Heart left ventricle (tissue), 16 donors: Measurements from ENCODE around the gene CRIM1. TPM values are rescaled to one million over a fixed set of nuclear protein-coding genes. Genes with fewer than 3 reads are reported as not detected.
A peak's percentile ranks its signal among the peaks of the same experiment; 100 is the strongest.

ENCODE experiments used
- ATAC-seq, 4 donors: fragments of 200-7000 bp; cut with Tn5 transposase; one replicate each; pipeline ENCODE4 v1.9.1; 2020 to 2022; ENCODE audit warnings: moderate library complexity in 4 of 4, mild to moderate bottlenecking in 3 of 4, moderate number of reproducible peaks in 1 of 4
- DNase-seq, 5 donors: peaks; one replicate each; pipeline ENCODE4 v3.0.0-alpha.2; 2020
- H3K27ac ChIP-seq, 12 donors: fragments of 200-600 bp; sonication (generic) in 4 of 12; one replicate each; pipeline versions ENCODE4 v1.5.0 to v1.8.0; 2016 to 2022; ENCODE audit warnings: mild to moderate bottlenecking in 2 of 12
- H3K27me3 ChIP-seq, 9 donors: fragments of 200-600 bp; sonication (generic) in 2 of 9; one replicate each; pipeline versions ENCODE4 v1.5.1 to v1.8.0; 2016 to 2022; ENCODE audit warnings: mild to moderate bottlenecking in 3 of 9
- H3K36me3 ChIP-seq, 9 donors: fragments of 200-600 bp; sonication (generic) in 2 of 9; one replicate each; pipeline versions ENCODE4 v1.5.0 to v1.8.0; 2018 to 2022; ENCODE audit warnings: mild to moderate bottlenecking in 2 of 9
- H3K4me1 ChIP-seq, 12 donors: fragments of 200-600 bp; sonication (generic) in 4 of 12; one replicate each; pipeline versions ENCODE4 v1.5.0 to v1.8.0; 2016 to 2022; ENCODE audit warnings: mild to moderate bottlenecking in 3 of 12
- H3K4me3 ChIP-seq, 12 donors: fragments of 200-600 bp; sonication (generic) in 4 of 12; one replicate each; pipeline versions ENCODE4 v1.5.0 to v1.8.0; 2017 to 2022; ENCODE audit warnings: mild to moderate bottlenecking in 9 of 12, moderate library complexity in 4 of 12
- H3K9me3 ChIP-seq, 12 donors: fragments of 200-600 bp; sonication (generic) in 4 of 12; one replicate each; pipeline versions ENCODE4 v1.5.0 to v1.8.0; 2016 to 2022; ENCODE audit warnings: mild to moderate bottlenecking in 1 of 12
- CTCF ChIP-seq, 12 donors: fragments of 200-600 bp; sonication (generic) in 4 of 12; IDR thresholded peaks; one replicate each; pipeline versions ENCODE4 v1.5.0 to v1.8.0; 2018 to 2022; ENCODE audit warnings: antibody characterized with exemption in 12 of 12, mild to moderate bottlenecking in 5 of 12
- POLR2A ChIP-seq, 2 donors: fragments of 450-650 bp; IDR thresholded peaks; one replicate each; pipeline ENCODE4 v1.6.1; 2017; ENCODE audit warnings: antibody characterized with exemption in 2 of 2, mild to moderate bottlenecking in 2 of 2, moderate library complexity in 2 of 2
- WGBS, 4 donors: extraction: QIAGEN DNeasy Blood & Tissue Kit in 2 of 4; methylation state at CpG; one replicate each; pipeline versions ENCODE4 v1.1.5 to v1.1.7; 2013 to 2018; 5-methylcytosine and 5-hydroxymethylcytosine counted together
- intact Hi-C, 10 donors: fragments of 100-400 bp; cut with DNase I; formaldehyde crosslinking; loops; one replicate each; pipeline versions ENCODE4 v1.11.1 to v1.14.2; 2022
- polyA plus RNA-seq, 2 donors: library from polyadenylated mRNA; stranded (reverse); fragments of 200-250 nt; gene quantifications; one replicate each; pipeline ENCODE4 v1.2.3, GENCODE V29; 2013
- total RNA-seq, 9 donors: library from RNA; depleted of rRNA in 2 of 9; stranded (reverse); fragments of >200 nt in 2 of 9; fragmentation: NEBNext Ultra II Directional in 3 of 9; extraction: Animal tissue kit (Norgen Biotek cat#: 25700) in 3 of 9; gene quantifications; one replicate each; pipeline versions ENCODE4 v1.1.0 to v1.2.4, GENCODE V29; 2016 to 2023
- donor health status: ischemic (EF 13 %, LVEDD 7.1; RV severe dilation, severe dysfunction).
- donor health status: healthy with polysubstance abuse.
- donor health status: DM: no; HTN: yes; CAD: no.
- donor health status: DM: no; HTN: no; CAD: no.
- donor health status: ischemic (EF 25% LVEDD 6.9; RV normal size, moderate dysfunction).
- donor health status: ischemic (EF 25% LVEDD 5.7; RV mildly dilated, moderate dysfunction).
- donor health status: healthy.
- donor health status: DM: yes; HTN: yes; CAD: no.
- donor health status: ischemic (EF 35%, LVEDD 5.7; RV mildly dilated, moderate dysfunction).
- donor health status: nonischemic (EF 11% LVEDD 7.7; RV severe dilation, severe dysfunction).
- donor health status: DM: yes; HTN: yes; CAD: no.
- donor health status: PGD.
- donor health status: ischemic (EF 29% LVEDD 5.4; RV normal size, mild dysfunction).
- donor health status: nonischemic (EF 23%, LVEDD 6.1; RV moderate dilation, normal function).

The CRIM1 gene
- total and polyA plus RNA-seq, 11 donors, result 14.7 to 120 (median 81.8) TPM

GRCh38 chr2:36596397-36596796, 240.8 kb downstream of the CRIM1 start:
- H3K4me1 ChIP-seq, result peaks cover 0 to 33% (median 20%) of the 10 kb centered on the region in 12 donors
- WGBS, 4 donors, result 95 to 98% (median 97%) methylated on average over 12 of the region's 12 CpGs
- peak overlapping the region in 8 of 12 donors; percentile 97 to 100 (median 100) for H3K4me3 ChIP-seq

DNA sequence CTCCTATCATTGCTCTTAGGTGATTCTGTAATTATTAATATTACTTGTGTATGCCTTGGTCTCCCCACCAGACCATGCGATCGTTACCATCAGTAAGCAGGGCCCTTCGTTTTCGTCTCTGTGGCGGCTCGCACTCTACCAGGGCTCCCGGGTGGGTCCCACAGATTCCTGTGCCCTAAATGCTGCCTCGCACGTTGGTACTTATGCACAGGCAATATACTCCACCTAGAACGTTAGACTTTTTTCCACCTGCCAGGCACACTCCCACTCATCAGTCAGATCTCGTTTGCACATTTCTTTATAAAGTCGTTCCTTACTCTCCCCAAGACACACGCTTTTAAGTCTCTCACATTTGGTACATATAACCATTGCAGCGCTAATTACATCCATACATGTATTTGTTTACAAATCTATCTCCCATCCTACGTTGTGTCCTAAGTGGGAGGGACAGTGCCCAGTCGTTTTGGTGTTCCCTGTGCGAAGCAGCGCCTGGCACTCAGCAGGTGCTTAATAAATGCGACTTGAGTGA, 241.5 kb downstream of the CRIM1 start:
- no peak for DNase-seq
- Histone ChIP-seq H3K27ac (peak overlapping the region in 9 of 12 donors; percentile 97 to 100 (median 98)), H3K4me3 (peak overlapping the region; percentile 76 to 100 (median 99)), H3K27me3 (no peaks in the 10 kb centered on the region), H3K36me3 (no peaks in the 10 kb centered on the region), H3K9me3 (no peaks in the 10 kb centered on the region), H3K4me1 (peaks cover 0 to 29% (median 18%) of the 10 kb centered on the region in 12 donors)
- ATAC-seq, result no peak
- intact Hi-C loops, result loop anchor here in 1 of 10 donors (2.0 to 10.0 kb wide), 3 partner anchors 65 to 244 kb away; no protein-coding TSS in a partner anchor
- WGBS, 4 donors, result 32 to 37% (median 35%) methylated on average over 19 of the region's 19 CpGs
- TF ChIP-seq CTCF (IDR thresholded peaks at IDR 0.05), result no peak
- TF ChIP-seq POLR2A (IDR thresholded peaks at IDR 0.05), result no peak

More at GRCh38 chr2:36596397-36596796, 240.8 kb downstream of the CRIM1 start:
- Histone ChIP-seq H3K36me3 (no peaks in the 10 kb centered on the region), H3K9me3 (no peaks in the 10 kb centered on the region), H3K27ac (no peak overlapping the region), H3K27me3 (no peaks in the 10 kb centered on the region)
- DNase-seq (no peak), ATAC-seq (no peak)
- intact Hi-C loops, result loop anchor here in 1 of 10 donors (2.0 to 10.0 kb wide), 3 partner anchors 66 to 244 kb away; no protein-coding TSS in a partner anchor
- no peak for TF ChIP-seq CTCF (IDR thresholded peaks at IDR 0.05)
- TF ChIP-seq POLR2A (IDR thresholded peaks at IDR 0.05), result no peak

DNA sequence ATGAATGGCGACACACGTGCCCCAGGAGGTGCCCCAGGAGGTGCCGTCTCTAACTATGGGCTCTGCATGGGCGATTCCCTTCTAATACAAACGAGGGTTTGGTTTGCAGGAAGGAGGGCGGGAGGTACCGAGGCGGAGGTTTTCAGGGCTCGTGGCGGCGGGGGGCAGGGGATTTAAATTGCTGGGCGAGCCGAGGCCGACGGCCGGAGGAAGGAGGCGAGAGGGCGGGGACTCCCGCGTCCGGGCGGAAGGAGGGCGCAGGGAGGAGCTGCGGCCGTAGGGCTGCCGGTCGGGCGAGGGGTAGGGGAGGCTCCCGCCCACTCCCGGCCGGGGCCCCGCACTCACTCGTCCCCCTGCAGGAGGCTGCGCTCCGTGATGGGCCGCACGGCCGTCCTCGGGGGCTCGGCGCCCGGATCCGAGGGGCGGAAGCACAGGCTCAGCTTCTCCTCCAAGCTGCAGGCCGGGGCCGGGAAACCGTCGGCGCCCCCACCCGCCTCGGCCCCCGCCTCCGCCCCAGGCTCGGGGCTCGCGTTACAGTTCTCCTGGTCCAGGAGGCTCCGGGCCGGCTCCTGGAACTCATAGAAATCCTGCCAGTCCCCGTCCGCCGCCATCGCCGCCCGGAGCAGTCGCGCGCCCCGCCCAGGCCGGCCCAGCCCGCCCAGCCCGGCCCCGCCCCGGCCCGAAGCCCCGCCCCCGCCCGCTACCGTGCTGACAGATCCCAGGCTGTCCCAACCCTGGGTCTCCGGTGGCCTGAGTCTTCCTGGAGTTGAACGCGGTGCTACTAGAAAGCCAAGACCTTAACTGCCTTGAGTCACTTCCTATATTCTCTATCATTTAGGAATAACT, 242.2 kb downstream of the CRIM1 start, which contains the start of gene FEZ2:
TSS of gene FEZ2 (minus strand) at position 637 of the 846 bp plus-strand sequence. CDS start at position 611, 26 bp downstream.
- ATAC-seq, result peak; percentile 91 to 99 (median 98)
- no peaks in the 10 kb centered on the region for H3K9me3 ChIP-seq
- peak within 1 kb of the TSS; percentile 76 to 100 (median 99) for H3K4me3 ChIP-seq
- TF ChIP-seq POLR2A (IDR thresholded peaks at IDR 0.05) (peak in 1 of 2 donors; percentile 44), CTCF (IDR thresholded peaks at IDR 0.05) (peak in 3 of 12 donors; percentile 12 to 18 (median 16))
- peak within 1 kb of the TSS; percentile 85 to 100 (median 98) for H3K27ac ChIP-seq
- H3K36me3 ChIP-seq, result no peaks in the 10 kb centered on the region
- H3K27me3 ChIP-seq, result no peaks in the 10 kb centered on the region
- WGBS, 4 donors, result 0% methylated on average over 38 to 81 of the region's 81 CpGs
- H3K4me1 ChIP-seq, result peaks cover 0 to 29% (median 18%) of the 10 kb centered on the region in 12 donors
- intact Hi-C loops, result loop anchor here in 1 of 10 donors (2.0 to 10.0 kb wide), 3 partner anchors 65 to 245 kb away; no protein-coding TSS in a partner anchor
- peak; percentile 80 to 90 (median 84) for DNase-seq

Other genes starting within 250 kb of the CRIM1 start
- gene FEZ2, start 242.4 kb downstream of the CRIM1 start, total RNA-seq, result 10 to 100 TPM; 39.4 to 55.4 (median 50.2) TPM
- 10 to 100 TPM; 26.5 to 29.8 TPM for gene FEZ2, start 242.4 kb downstream of the CRIM1 start, polyA plus RNA-seq